ENCODE results near the gene ROBO3.

The ROBO3 gene

GRCh38 chr11:124865181-124865901 lies at the start of gene ROBO3:
Gene ROBO3 (plus strand): TSS chr11:124865432. CDS start chr11:124865578, 146 bp downstream.
- DNase-seq, result no peak

GRCh38 chr11:124817036-124817435 lies 48.2 kb upstream of the ROBO3 start:
- no peak for DNase-seq

GRCh38 chr11:124821995-124822730 lies 43.1 kb upstream of the ROBO3 start:
- no peak for DNase-seq

- no peak for DNase-seq
These were observed 41.5 kb upstream of the ROBO3 start for GRCh38 chr11:124823512-124824376.

GRCh38 chr11:124825876-124826275 lies 39.4 kb upstream of the ROBO3 start:
- no peak for DNase-seq

- DNase-seq, result no peak
These were observed 35.2 kb upstream of the ROBO3 start for GRCh38 chr11:124829986-124830385.

GRCh38 chr11:124830749-124831148 lies 34.5 kb upstream of the ROBO3 start:
- no peak for DNase-seq

- DNase-seq, result no peak
These were observed 33.3 kb upstream of the ROBO3 start for GRCh38 chr11:124831897-124832296.

GRCh38 chr11:124832571-124832970 lies 32.7 kb upstream of the ROBO3 start:
- no peak for DNase-seq

GRCh38 chr11:124834526-124835180 lies 30.6 kb upstream of the ROBO3 start:
- no peak for DNase-seq

- DNase-seq, result no peak
These were observed 29.3 kb upstream of the ROBO3 start for GRCh38 chr11:124835918-124836317.

- peak; percentile 38 for DNase-seq
These were observed 27.8 kb upstream of the ROBO3 start for GRCh38 chr11:124837491-124837856.

GRCh38 chr11:124838805-124839127 lies 26.5 kb upstream of the ROBO3 start:
- no peak for DNase-seq

- DNase-seq, result no peak
These were observed 25.9 kb upstream of the ROBO3 start for GRCh38 chr11:124839128-124839971.

GRCh38 chr11:124839972-124840621 lies 25.1 kb upstream of the ROBO3 start:
- no peak for DNase-seq

GRCh38 chr11:124840666-124841065 lies 24.6 kb upstream of the ROBO3 start:
- no peak for DNase-seq

- no peak for DNase-seq
These were observed 24.0 kb upstream of the ROBO3 start for GRCh38 chr11:124841201-124841600.

GRCh38 chr11:124841840-124842239 lies 23.4 kb upstream of the ROBO3 start:
- no peak for DNase-seq

GRCh38 chr11:124842305-124842704 lies 22.9 kb upstream of the ROBO3 start:
- DNase-seq, result no peak

- DNase-seq, result no peak
These were observed 21.7 kb upstream of the ROBO3 start for GRCh38 chr11:124843616-124843910.

GRCh38 chr11:124844664-124845079 lies 20.6 kb upstream of the ROBO3 start:
- no peak for DNase-seq

Data from activated CD4-positive, alpha-beta T cell treated with anti-CD3 and anti-CD28 coated beads, Interleukin-10, Interleukin-2, amounts not matched to agents 100 ng/mL and 50 ng/mL, durations not matched to agents 16 hours and 8 hours (primary cell).